Measurements from ENCODE around the gene NOLC1.

The NOLC1 gene

GRCh38 chr10:102123223-102123622, 29.0 kb upstream of the NOLC1 start:
- no peak overlapping the region for H3K4me3 ChIP-seq (replicated peaks; ENCODE audit: low read depth, low read length)
- TF ChIP-seq CTCF (IDR thresholded peaks at IDR 0.05; ENCODE audit: low read length, missing control alignments), result no peak
- DNase-seq (ENCODE audit: low read depth), result no peak

DNA sequence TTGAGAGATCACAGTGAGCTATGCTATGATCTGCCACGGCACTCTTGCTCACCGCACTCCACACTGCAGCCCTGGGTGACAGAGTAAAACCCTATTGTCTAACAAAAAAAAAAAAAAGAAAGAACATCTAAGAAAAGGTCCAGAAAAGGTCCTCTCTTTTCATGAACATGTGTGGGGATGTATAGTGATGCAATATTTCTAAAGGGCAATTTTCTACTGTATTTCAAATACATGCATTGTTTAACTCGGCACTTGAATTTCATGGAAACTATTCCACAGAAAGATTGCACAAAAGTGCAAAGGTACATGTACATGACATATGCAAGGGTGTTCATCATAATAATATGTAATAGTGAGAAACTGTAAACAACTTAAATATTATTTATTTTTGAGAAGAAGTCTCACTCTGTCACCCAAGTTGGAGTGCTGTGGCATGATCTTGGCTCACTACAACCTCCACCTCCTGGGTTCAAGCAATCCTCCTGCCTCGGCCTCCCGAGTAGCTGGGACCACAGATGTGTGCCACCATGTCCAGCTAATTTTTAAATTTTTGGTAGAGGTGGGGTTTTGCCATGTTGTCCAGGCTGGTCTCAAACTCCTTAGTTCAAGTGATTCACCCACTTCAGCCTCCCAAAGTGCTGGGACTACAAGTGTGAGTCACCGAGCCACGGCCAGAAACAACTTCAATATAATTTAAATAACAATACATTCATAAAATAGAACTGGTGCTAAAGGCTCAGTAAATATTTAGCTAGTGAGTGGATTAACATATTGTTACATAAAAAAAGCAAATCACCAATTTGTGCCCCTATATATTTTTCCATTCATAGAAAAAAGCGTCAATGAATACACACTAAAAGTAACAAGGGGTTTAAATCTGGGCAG, 20.7 kb upstream of the NOLC1 start:
- H3K4me3 ChIP-seq (replicated peaks; ENCODE audit: low read depth, low read length), result no peak overlapping the region
- no peak for TF ChIP-seq CTCF (IDR thresholded peaks at IDR 0.05; ENCODE audit: low read length, missing control alignments)
- peak; percentile 23 for DNase-seq (ENCODE audit: low read depth)

DNA sequence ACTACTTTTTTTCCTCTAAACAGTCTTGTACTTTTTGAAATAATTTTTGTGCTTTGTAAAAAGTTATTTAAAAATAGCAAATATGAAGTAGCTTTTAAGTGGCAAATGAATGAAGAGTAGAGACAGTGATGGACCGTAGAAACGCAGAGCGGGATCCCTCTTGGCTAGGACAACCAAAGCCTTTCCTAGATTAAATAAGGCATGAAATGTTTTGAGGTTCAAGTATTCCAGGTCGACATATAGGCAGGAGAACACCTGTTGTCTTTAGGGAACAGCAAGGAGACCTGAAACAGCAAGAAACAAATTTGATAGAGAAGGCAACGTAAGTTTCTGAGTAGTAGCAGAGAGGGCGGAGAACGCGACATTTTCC, 20.0 kb upstream of the NOLC1 start:
- no peak for TF ChIP-seq CTCF (IDR thresholded peaks at IDR 0.05; ENCODE audit: low read length, missing control alignments)
- H3K4me3 ChIP-seq (replicated peaks; ENCODE audit: low read depth, low read length), result peak overlapping the region; percentile 96
- DNase-seq (ENCODE audit: low read depth), result no peak

DNA sequence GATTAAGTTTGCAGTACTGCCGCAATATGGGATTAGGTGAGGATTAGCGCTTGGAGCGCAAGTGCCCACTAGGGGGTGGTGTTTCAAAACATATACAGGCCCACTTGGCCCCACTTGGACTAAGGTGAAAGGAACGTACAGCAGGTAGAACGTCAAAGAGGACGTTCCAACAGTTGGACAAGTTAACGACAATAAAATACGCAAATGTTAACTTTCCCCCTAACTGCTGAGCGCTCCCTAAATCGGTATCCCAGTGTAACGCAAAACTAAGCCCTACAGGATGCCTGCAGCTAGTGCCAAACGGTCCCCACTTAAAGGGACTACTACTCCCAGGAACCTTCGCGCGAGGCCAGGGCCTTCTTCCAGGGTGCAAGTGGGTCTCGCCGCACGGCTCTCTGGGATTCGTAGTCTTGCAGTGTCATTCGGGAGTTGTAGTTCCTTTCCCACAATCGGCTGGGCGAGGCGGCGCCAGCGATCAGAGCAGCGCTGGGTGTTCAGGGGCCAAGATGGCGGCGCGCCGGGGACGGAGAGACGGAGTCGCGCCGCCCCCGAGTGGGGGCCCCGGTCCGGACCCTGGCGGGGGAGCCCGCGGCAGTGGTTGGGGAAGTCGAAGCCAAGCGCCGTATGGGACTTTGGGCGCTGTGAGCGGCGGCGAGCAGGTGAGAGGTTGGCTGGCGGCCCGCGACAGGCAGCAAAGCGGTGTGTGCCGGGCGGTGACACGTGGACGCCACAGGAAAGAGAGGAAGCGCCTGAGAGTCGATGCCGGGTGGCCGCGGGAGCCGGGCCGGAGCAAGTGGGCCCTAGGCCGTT, 19.4 kb upstream of the NOLC1 start, which contains the start of gene PPRC1:
TSS of gene PPRC1 (plus strand) at position 478 of the 810 bp plus-strand sequence. CDS start at position 507, 29 bp downstream.
- DNase-seq (ENCODE audit: low read depth), result peak; percentile 99
- H3K4me3 ChIP-seq (replicated peaks; ENCODE audit: low read depth, low read length), result peak within 1 kb of the TSS; percentile 96
- peak; percentile 91 for TF ChIP-seq CTCF (IDR thresholded peaks at IDR 0.05; ENCODE audit: low read length, missing control alignments)

DNA sequence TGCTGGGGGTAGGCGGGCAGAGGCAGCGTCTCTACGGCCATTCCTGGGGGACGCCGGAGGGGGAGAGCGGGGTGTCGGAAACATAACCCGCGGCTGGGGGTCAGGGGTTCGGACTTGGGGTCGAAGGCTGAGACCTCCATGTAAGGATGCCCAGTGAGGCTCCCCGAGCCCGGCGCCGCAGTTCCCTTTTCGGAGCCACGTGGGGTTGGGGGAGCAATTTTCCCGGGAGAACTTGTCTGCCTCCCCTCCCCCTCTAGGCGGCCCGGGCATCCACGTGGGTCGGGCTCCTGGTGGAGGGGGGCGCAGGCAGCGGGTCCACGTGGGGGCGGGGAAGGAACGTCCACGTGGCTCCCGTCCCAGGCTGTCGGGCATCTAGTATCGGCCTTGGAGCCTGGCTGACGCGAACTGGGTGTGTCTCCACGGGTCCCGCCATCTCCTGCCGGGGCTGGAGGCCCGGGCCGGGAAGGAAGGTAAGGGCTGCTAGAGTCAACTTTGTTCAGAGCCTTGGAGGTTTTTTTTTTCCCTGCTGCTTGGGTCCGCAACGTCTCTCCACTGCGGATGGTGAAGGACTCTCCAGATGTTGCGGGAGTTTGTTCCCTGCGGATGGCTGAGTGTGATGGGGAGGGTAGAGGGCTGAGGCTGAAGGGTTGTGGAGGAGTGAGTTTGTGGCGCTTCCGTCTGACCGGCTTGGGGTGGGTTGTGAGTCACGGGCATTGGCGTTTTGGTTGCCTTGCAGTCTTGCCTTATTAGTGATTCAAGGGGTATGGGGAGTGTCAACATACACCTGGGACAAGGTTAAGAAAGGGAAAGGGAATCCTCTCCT, 18.6 kb upstream of the NOLC1 start:
- peak; percentile 73 for DNase-seq (ENCODE audit: low read depth)
- no peak for TF ChIP-seq CTCF (IDR thresholded peaks at IDR 0.05; ENCODE audit: low read length, missing control alignments)
- H3K4me3 ChIP-seq (replicated peaks; ENCODE audit: low read depth, low read length), result peak overlapping the region; percentile 96

DNA sequence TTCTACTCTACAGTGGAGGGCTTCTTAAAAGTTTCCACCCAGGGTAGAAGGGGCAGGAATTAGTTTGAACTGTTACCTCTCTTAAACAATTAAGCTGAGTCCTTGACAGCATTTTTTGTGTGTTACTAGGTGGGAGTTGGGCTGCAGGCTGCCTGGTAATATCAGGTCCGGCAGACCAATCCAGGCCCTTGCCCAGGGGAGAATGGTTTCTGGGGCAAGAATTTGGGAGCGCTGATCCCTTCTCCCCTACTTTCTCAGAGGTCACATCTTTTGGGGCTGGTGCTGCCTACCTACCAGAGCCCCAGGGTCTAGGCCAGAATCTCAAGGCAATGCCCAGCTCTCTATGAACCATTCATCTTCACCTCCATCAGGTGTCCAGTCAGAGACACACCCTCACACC, 17.8 kb upstream of the NOLC1 start:
- H3K4me3 ChIP-seq (replicated peaks; ENCODE audit: low read depth, low read length), result peak overlapping the region; percentile 96
- TF ChIP-seq CTCF (IDR thresholded peaks at IDR 0.05; ENCODE audit: low read length, missing control alignments), result no peak

More for the DNA sequence above, 17.8 kb upstream of the NOLC1 start:
- DNase-seq (ENCODE audit: low read depth), result no peak
